HepG2 (cell line): ENCODE measurements around the gene PTGES. TPM values are rescaled to one million over a fixed set of nuclear protein-coding genes. Genes with fewer than 3 reads are reported as not detected.

Experiments used
- ATAC-seq: fragments of 200-7000 bp; cut with Tn5 transposase; 3 replicates; pipeline ENCODE4 v1.9.1; 2020; ENCODE audit warnings: mild to moderate bottlenecking, moderate library complexity
- BruUV-seq: library from RNA; stranded (reverse); fragments of 400-500 nt; replicated peaks from 2 replicates; lab custom pipeline; 2021; lab: Mats Ljungman, UMichigan
- CTCF ChIA-PET: fragments of 300-600 bp; formaldehyde crosslinking; extraction: SDS; loops from one replicate; lab custom pipeline; 2021; ENCODE audit warnings: low total read pairs, inconsistent platforms, low intra/inter-chr PET ratio; lab: Yijun Ruan, JAX
- POLR2A ChIA-PET: fragments of 350-600 bp; sonication (Branson Sonifier 250); formaldehyde crosslinking; loops from one replicate; lab custom pipeline; 2020; ENCODE audit warnings: antibody characterized with exemption, inconsistent platforms; lab: Yijun Ruan, JAX
- DNase-seq: peaks from one replicate; pipeline ENCODE4 v3.0.0-alpha.2; 2015; ENCODE audit warnings: low spot score
- FAIRE-seq: peaks from 3 replicates; lab custom pipeline; 2011; peaks lifted over from hg19 to GRCh38; lab: Jason Lieb, UNC
- H2AFZ ChIP-seq: one replicate; pipeline ENCODE4 v1.6.1; 2011; ENCODE audit warnings: low read length, inconsistent platforms
- H3K27ac ChIP-seq: fragments of 300-600 bp; 3 replicates; pipeline ENCODE4 v1.8.0; 2011; ENCODE audit warnings: mixed run types, mild to moderate bottlenecking, mixed read lengths, low read length, inconsistent platforms; ENCODE audit not compliant: insufficient read depth; ENCODE audit errors: extremely low read length
- H3K27me3 ChIP-seq, 2 experiments: fragments of 200-600 bp in 1 of 2; 2 replicates in 1 of 2; 3 replicates in 1 of 2; pipeline versions ENCODE4 v1.6.0 to v1.8.0; 2011; ENCODE audit warnings: low read length in 2 of 2, mild to moderate bottlenecking in 2 of 2, moderate library complexity in 2 of 2, inconsistent platforms in 1 of 2; ENCODE audit not compliant: insufficient read depth in 2 of 2, control insufficient read depth in 1 of 2
- H3K36me3 ChIP-seq, 2 experiments: fragments of 200-600 bp in 1 of 2; replicated peaks in 1 of 2; 2 replicates in 1 of 2; 3 replicates in 1 of 2; pipeline versions ENCODE4 v1.5.1 to v1.8.0; 2011; ENCODE audit warnings: low read length in 2 of 2, inconsistent platforms in 1 of 2; ENCODE audit not compliant: insufficient read depth in 2 of 2, control insufficient read depth in 1 of 2
- H3K4me1 ChIP-seq: 2 replicates; pipeline ENCODE4 v1.5.1; 2012; ENCODE audit warnings: low read length, inconsistent platforms; ENCODE audit not compliant: insufficient read depth
- H3K4me2 ChIP-seq: 2 replicates; pipeline ENCODE4 v1.6.0; 2011; ENCODE audit warnings: low read depth, low read length, inconsistent platforms
- H3K4me3 ChIP-seq, 3 experiments: fragments of 200-600 bp in 1 of 3; sonication (generic), shearing (Covaris generic) in 1 of 3; replicated peaks in 1 of 3; 2 replicates each; pipeline ENCODE4 v1.5.1; 2011 to 2016; ENCODE audit warnings: low read length in 3 of 3, inconsistent platforms in 2 of 3, low read depth in 2 of 3, mild to moderate bottlenecking in 2 of 3, control low read depth in 1 of 3, mixed read lengths in 1 of 3; ENCODE audit not compliant: insufficient read depth in 1 of 3
- H3K79me2 ChIP-seq: one replicate; pipeline ENCODE4 v1.6.1; 2011; ENCODE audit warnings: low read length, inconsistent platforms; ENCODE audit not compliant: insufficient read depth
- H3K9ac ChIP-seq: 2 replicates; pipeline ENCODE4 v1.6.0; 2011; ENCODE audit warnings: mild to moderate bottlenecking, low read depth, low read length, inconsistent platforms; ENCODE audit not compliant: insufficient read depth
- H3K9me3 ChIP-seq: 2 replicates; pipeline ENCODE4 v1.5.1; 2012; ENCODE audit warnings: mild to moderate bottlenecking, low read length
- H4K20me1 ChIP-seq: 2 replicates; pipeline ENCODE4 v1.6.0; 2011; ENCODE audit warnings: inconsistent platforms, mild to moderate bottlenecking, low read length, moderate library complexity; ENCODE audit not compliant: insufficient read depth
- MIER3 ChIP-seq: IDR thresholded peaks from 2 replicates; pipeline ENCODE4 v1.6.1; 2016; ENCODE audit warnings: missing compliant biosample characterization, borderline replicate concordance
- SRF ChIP-seq: IDR thresholded peaks from 2 replicates; pipeline ENCODE4 v1.6.1; 2011; ENCODE audit warnings: mild to moderate bottlenecking, low read depth, low read length, moderate library complexity
- ZKSCAN5 ChIP-seq: sonication (generic); formaldehyde crosslinking; IDR thresholded peaks from 2 replicates; pipeline ENCODE4 v1.5.1; 2020; ENCODE audit warnings: mild to moderate bottlenecking, missing genetic modification reagents
- WGBS: methylation state at CpG from one replicate; pipeline ENCODE4 v1.1.6; 2017; ENCODE audit warnings: low lambda C conversion rate; 5-methylcytosine and 5-hydroxymethylcytosine counted together
- in situ Hi-C: cut with HindIII; loops from 2 replicates; pipeline ENCODE4 v1.10.0; 2017; ENCODE audit warnings: low pct_unique_long_range_greater_than_20kb; ENCODE audit not compliant: extremely low pct_ligation_motif_present
- intact Hi-C: fragments of 100-400 bp; cut with micrococcal nuclease; formaldehyde crosslinking; loops from one replicate; pipeline ENCODE4 v1.10.0; 2022; ENCODE audit not compliant: unreplicated experiment
- polyA plus RNA-seq, 8 experiments: library from polyadenylated mRNA; depleted of rRNA in 3 of 8; stranded (reverse) in 7 of 8; unstranded in 1 of 8; fragments of >200 nt; fragmentation: Illumina TruSeq in 4 of 8; extraction: Trizol in 4 of 8; gene quantifications; 2 replicates each; pipeline versions ENCODE4 v1.2.1 to v1.2.3, GENCODE V29; 2011 to 2016; ENCODE audit warnings: low read depth in 4 of 8, missing spikeins in 1 of 8, mixed read lengths in 1 of 8; ENCODE audit not compliant: insufficient read depth in 1 of 8
- total RNA-seq, 5 experiments: library from RNA; depleted of rRNA; stranded (reverse); fragments of >200 nt; fragmentation: Illumina TruSeq; extraction: Trizol; gene quantifications; 2 replicates each; pipeline ENCODE4 v1.2.3, GENCODE V29; 2016; ENCODE audit warnings: low read depth in 1 of 5
- TF ChIP-seq, protein P1 (sequence below): sonication (generic); formaldehyde crosslinking; IDR thresholded peaks from 2 replicates; pipeline ENCODE4 v1.4.0; 2020; ENCODE audit warnings: missing genetic modification reagents

Gene PTGES
- total and polyA plus RNA-seq, 2 of the 13 experiments (the other 11 are each of a cell fraction or from before 2014, with no cell fraction given) = 0.07 TPM; not detected in 1

DNA sequence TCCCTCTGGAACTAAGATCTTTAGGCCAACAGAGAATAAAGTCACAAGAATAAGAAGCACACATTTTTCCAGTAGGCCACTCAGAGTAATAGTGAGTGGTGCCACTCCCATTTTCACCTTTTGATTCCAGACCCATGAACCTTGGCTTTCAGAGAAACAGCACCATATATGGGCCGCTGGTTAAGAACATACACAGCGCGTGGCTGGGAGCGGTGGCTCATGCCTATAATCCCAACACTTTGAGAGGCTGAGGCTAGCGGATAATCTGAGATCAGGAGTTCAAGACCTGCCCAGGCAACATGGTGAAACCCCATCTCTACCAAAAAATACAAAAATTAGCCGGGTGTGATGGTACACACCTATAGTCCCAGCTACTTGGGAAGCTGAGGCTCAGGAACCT is 15.6 kb upstream of the PTGES start:
- FAIRE-seq (no peak), ATAC-seq (no peak), DNase-seq (no peak)
- H2AFZ ChIP-seq = no peak overlapping the region
- POLR2A ChIA-PET = no interaction called here
- no TSS peak for BruUV-seq
- in situ Hi-C loops (no loop called here), intact Hi-C loops (no loop called here)
- H3K79me2 ChIP-seq = no peaks in the 10 kb centered on the region
- H3K9me3 ChIP-seq = no peaks in the 10 kb centered on the region
- H3K4me2 ChIP-seq = no peak overlapping the region
- peaks cover 5% of the 10 kb centered on the region for H3K4me1 ChIP-seq
- H3K36me3 ChIP-seq = no peaks in the 10 kb centered on the region
- peaks cover 0 to 6% of the 10 kb centered on the region in 2 experiments; a peak in 1 of 5 replicates for H3K27me3 ChIP-seq
- no peak overlapping the region for H3K27ac ChIP-seq
- no peak overlapping the region for H3K9ac ChIP-seq
- TF ChIP-seq SRF = 0 out of 2 replicates have a peak, but pooled peaks have one; percentile 13
- no peak for TF ChIP-seq MIER3 (CRISPR knock-in tag)
- H4K20me1 ChIP-seq = no peaks in the 10 kb centered on the region
- WGBS = 41% methylated on average over 6 of the region's 6 CpGs
- CTCF ChIA-PET = no interaction called here
- no peak overlapping the region for H3K4me3 ChIP-seq

DNA sequence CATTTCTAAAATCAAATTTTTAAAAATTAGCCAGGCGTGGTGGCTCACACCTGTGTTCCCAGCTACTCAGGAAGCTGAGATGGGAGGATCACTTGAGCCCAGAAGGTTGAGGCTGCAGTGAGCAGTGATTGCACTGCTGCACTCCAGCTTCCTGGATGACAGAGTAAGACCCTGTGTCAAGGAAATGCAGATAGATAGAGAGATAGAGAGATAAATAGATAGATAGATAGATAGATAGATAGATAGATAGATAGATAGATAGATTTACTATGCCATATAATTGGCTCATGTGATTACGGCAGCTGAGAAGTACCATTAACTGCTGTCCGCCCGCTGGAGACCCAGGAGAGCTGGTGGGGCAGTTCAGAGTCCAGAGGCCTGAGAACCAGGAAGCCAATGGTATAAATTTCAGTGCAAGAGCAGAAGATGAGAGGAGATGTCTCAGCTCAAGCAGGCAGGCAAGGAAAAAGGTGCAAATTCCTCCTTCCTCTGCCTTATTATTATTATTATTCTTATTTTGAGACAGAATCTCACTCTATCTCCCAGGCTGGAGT is 13.0 kb upstream of the PTGES start:
- ChIA-PET CTCF (no interaction called here), POLR2A (no interaction called here)
- Histone ChIP-seq H3K79me2 (no peaks in the 10 kb centered on the region), H3K36me3 (no peaks in the 10 kb centered on the region), H3K4me1 (peaks cover 26% of the 10 kb centered on the region), H3K27me3 (peaks cover 0 to 11% of the 10 kb centered on the region in 2 experiments; a peak in 1 of 5 replicates), H3K4me2 (no peak overlapping the region), H4K20me1 (no peaks in the 10 kb centered on the region), H3K4me3 (no peak overlapping the region), H2AFZ (no peak overlapping the region), H3K27ac (no peak overlapping the region), H3K9ac (no peak overlapping the region), H3K9me3 (no peaks in the 10 kb centered on the region)
- intact Hi-C loops (no loop called here), in situ Hi-C loops (no loop called here)
- BruUV-seq = no TSS peak
- no peak for DNase-seq
- FAIRE-seq = no peak
- 21% methylated on average over 4 of the region's 4 CpGs for WGBS
- no peak for TF ChIP-seq ZKSCAN5 (CRISPR knock-in tag)
- TF ChIP-seq, protein P1, sequence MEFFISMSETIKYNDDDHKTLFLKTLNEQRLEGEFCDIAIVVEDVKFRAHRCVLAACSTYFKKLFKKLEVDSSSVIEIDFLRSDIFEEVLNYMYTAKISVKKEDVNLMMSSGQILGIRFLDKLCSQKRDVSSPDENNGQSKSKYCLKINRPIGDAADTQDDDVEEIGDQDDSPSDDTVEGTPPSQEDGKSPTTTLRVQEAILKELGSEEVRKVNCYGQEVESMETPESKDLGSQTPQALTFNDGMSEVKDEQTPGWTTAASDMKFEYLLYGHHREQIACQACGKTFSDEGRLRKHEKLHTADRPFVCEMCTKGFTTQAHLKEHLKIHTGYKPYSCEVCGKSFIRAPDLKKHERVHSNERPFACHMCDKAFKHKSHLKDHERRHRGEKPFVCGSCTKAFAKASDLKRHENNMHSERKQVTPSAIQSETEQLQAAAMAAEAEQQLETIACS (CRISPR knock-in tag) = no peak
- no peak for ATAC-seq
